ENCODE results near the gene HEATR9.

DNA sequence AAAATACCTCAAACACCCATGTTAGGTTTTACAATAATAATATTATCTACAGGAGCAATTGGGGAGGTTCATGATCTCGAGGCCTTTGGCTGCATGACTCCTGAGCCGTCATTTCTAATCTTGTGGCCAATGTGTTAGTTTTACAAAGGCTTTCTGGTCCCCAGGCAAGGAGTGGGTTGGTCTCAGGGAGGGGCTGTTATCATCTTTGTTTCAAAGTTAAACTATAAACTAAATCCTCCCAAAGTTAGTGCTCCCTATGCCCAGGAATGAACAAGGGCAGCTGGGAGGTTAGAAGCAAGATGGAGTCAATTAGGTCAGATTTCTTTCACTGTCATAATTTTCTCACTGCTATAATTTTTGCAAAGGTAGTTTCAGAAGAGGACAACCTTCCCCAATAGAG is 20.6 kb upstream of the HEATR9 start:
- TF ChIP-seq, protein P1, sequence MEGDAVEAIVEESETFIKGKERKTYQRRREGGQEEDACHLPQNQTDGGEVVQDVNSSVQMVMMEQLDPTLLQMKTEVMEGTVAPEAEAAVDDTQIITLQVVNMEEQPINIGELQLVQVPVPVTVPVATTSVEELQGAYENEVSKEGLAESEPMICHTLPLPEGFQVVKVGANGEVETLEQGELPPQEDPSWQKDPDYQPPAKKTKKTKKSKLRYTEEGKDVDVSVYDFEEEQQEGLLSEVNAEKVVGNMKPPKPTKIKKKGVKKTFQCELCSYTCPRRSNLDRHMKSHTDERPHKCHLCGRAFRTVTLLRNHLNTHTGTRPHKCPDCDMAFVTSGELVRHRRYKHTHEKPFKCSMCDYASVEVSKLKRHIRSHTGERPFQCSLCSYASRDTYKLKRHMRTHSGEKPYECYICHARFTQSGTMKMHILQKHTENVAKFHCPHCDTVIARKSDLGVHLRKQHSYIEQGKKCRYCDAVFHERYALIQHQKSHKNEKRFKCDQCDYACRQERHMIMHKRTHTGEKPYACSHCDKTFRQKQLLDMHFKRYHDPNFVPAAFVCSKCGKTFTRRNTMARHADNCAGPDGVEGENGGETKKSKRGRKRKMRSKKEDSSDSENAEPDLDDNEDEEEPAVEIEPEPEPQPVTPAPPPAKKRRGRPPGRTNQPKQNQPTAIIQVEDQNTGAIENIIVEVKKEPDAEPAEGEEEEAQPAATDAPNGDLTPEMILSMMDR (IDR thresholded peaks at IDR 0.05) = no peak
- TF ChIP-seq POLR2A (IDR thresholded peaks at IDR 0.05) = no peak

Measured in uterus (tissue), 2 donors.